ENCODE measurements around the gene ANKIB1.

DNA sequence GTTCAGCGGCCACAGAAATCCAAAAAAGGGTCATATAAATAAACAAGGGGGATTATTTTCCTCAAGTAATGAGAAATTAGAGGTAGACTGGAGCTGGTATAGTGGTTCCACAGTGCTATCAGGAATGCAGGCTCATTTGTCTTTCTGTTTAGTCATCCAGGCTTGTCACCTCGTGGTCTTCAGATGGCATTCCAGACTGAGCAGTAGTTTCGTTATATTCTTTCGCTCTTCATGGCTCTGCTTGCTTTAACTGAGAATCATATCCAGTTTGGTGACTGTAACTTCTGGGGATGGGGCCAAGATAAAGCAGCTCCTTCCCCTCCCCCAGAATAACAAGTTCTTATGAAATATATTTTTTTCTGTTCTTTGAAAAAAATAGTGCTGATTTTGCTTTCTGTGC lies 9.5 kb downstream of the ANKIB1 start:
- TF ChIP-seq, protein P1, sequence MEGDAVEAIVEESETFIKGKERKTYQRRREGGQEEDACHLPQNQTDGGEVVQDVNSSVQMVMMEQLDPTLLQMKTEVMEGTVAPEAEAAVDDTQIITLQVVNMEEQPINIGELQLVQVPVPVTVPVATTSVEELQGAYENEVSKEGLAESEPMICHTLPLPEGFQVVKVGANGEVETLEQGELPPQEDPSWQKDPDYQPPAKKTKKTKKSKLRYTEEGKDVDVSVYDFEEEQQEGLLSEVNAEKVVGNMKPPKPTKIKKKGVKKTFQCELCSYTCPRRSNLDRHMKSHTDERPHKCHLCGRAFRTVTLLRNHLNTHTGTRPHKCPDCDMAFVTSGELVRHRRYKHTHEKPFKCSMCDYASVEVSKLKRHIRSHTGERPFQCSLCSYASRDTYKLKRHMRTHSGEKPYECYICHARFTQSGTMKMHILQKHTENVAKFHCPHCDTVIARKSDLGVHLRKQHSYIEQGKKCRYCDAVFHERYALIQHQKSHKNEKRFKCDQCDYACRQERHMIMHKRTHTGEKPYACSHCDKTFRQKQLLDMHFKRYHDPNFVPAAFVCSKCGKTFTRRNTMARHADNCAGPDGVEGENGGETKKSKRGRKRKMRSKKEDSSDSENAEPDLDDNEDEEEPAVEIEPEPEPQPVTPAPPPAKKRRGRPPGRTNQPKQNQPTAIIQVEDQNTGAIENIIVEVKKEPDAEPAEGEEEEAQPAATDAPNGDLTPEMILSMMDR (tag by site-specific recombination; IDR thresholded peaks at IDR 0.05) = no peak
- TF ChIP-seq ZNF16 (tag by site-specific recombination; IDR thresholded peaks at IDR 0.05; ENCODE audit: low read depth) = no peak

All from HEK293 (cell line).